IMR-90 (cell line): ENCODE data around the gene DCHS2. TPM values are rescaled to one million over a fixed set of nuclear protein-coding genes. Genes with fewer than 3 reads are reported as not detected.

Experiments used
- ATAC-seq: fragments of 200-7000 bp; cut with Tn5 transposase; 2 replicates; pipeline ENCODE4 v1.9.1; 2020; ENCODE audit warnings: low read depth, mild to moderate bottlenecking, moderate library complexity
- BruUV-seq: library from RNA; stranded (reverse); fragments of 400-500 nt; replicated peaks from 2 replicates; lab custom pipeline; 2021; lab: Mats Ljungman, UMichigan
- CTCF ChIA-PET: fragments of 300-600 bp; formaldehyde crosslinking; extraction: SDS; loops from one replicate; lab custom pipeline; 2021; ENCODE audit warnings: antibody characterized with exemption; lab: Yijun Ruan, JAX
- POLR2A ChIA-PET: fragments of 300-600 bp; sonication (Branson Sonifier 250); formaldehyde crosslinking; loops from one replicate; lab custom pipeline; 2022; ENCODE audit warnings: antibody characterized with exemption; ENCODE audit not compliant: unreplicated experiment; lab: Charles Lee
- DNase-seq: peaks from one replicate; pipeline ENCODE4 v3.0.0; 2013
- H2AFZ ChIP-seq: replicated peaks from 2 replicates; pipeline ENCODE3; 2013; ENCODE audit warnings: low read length, mild to moderate bottlenecking; ENCODE audit not compliant: poor library complexity
- H2AK5ac ChIP-seq: 2 replicates; pipeline ENCODE4 v1.6.1; 2013; ENCODE audit warnings: low read depth, low read length, inconsistent platforms
- H2AK9ac ChIP-seq: replicated peaks from 2 replicates; pipeline ENCODE3; 2013; ENCODE audit warnings: mild to moderate bottlenecking, low read depth, low read length, moderate library complexity; ENCODE audit not compliant: poor library complexity
- H2BK120ac ChIP-seq: 2 replicates; pipeline ENCODE4 v1.6.1; 2013; ENCODE audit warnings: low read depth, low read length, inconsistent platforms
- H2BK15ac ChIP-seq: 3 replicates; pipeline ENCODE4 v1.6.1; 2013; ENCODE audit warnings: low read depth, low read length, inconsistent platforms
- H2BK20ac ChIP-seq: 2 replicates; pipeline ENCODE4 v1.6.1; 2013; ENCODE audit warnings: low read depth, mild to moderate bottlenecking, inconsistent platforms, low read length, moderate library complexity
- H2BK5ac ChIP-seq: 2 replicates; pipeline ENCODE4 v1.6.1; 2013; ENCODE audit warnings: mild to moderate bottlenecking, low read depth, low read length, inconsistent platforms; ENCODE audit not compliant: poor library complexity, severe bottlenecking
- H3K14ac ChIP-seq: replicated peaks from 2 replicates; pipeline ENCODE4 v1.6.1; 2013; ENCODE audit warnings: low read depth, low read length, inconsistent platforms
- H3K18ac ChIP-seq: 2 replicates; pipeline ENCODE4 v1.6.1; 2013; ENCODE audit warnings: low read depth, low read length, control low read depth
- H3K23ac ChIP-seq: 2 replicates; pipeline ENCODE4 v1.6.1; 2013; ENCODE audit warnings: low read depth, low read length, inconsistent platforms
- H3K27ac ChIP-seq: 2 replicates; pipeline ENCODE4 v1.5.1; 2013; ENCODE audit warnings: mild to moderate bottlenecking, control low read depth, low read length; ENCODE audit not compliant: insufficient read depth
- H3K27me3 ChIP-seq: 2 replicates; pipeline ENCODE4 v1.6.1; 2013; ENCODE audit warnings: low read length; ENCODE audit not compliant: control insufficient read depth, insufficient read depth
- H3K36me3 ChIP-seq: 2 replicates; pipeline ENCODE4 v1.6.1; 2013; ENCODE audit warnings: low read length, mixed read lengths; ENCODE audit not compliant: control insufficient read depth, insufficient read depth
- H3K4ac ChIP-seq: 2 replicates; pipeline ENCODE4 v1.6.1; 2013; ENCODE audit warnings: low read depth, low read length, inconsistent platforms
- H3K4me1 ChIP-seq: 2 replicates; pipeline ENCODE4 v1.6.1; 2013; ENCODE audit warnings: low read length, mixed read lengths; ENCODE audit not compliant: control insufficient read depth, insufficient read depth
- H3K4me2 ChIP-seq: 2 replicates; pipeline ENCODE4 v1.6.1; 2013; ENCODE audit warnings: low read depth, mild to moderate bottlenecking, control low read depth, low read length, moderate library complexity
- H3K4me3 ChIP-seq: 2 replicates; pipeline ENCODE4 v1.5.1; 2013; ENCODE audit warnings: low read depth, mild to moderate bottlenecking, control low read depth, low read length, moderate library complexity; ENCODE audit not compliant: insufficient read depth
- H3K56ac ChIP-seq: 2 replicates; pipeline ENCODE4 v1.6.1; 2013; ENCODE audit warnings: low read length, inconsistent platforms; ENCODE audit not compliant: insufficient read depth; ENCODE audit errors: extremely low read depth
- H3K79me1 ChIP-seq, 2 experiments: 2 replicates each; pipeline ENCODE4 v1.6.1; 2013; ENCODE audit warnings: low read length in 2 of 2, inconsistent platforms in 1 of 2, low read depth in 1 of 2
- H3K9ac ChIP-seq: 2 replicates; pipeline ENCODE4 v1.6.1; 2013; ENCODE audit warnings: low read depth, low read length, control low read depth
- H3K9me1 ChIP-seq: 2 replicates; pipeline ENCODE4 v1.6.1; 2013; ENCODE audit warnings: low read length, inconsistent platforms; ENCODE audit not compliant: insufficient read depth
- H3K9me3 ChIP-seq: 2 replicates; pipeline ENCODE4 v1.6.1; 2013; ENCODE audit warnings: low read length; ENCODE audit not compliant: control insufficient read depth, insufficient read depth
- H4K20me1 ChIP-seq: 2 replicates; pipeline ENCODE4 v1.6.1; 2013; ENCODE audit warnings: low read length, inconsistent platforms; ENCODE audit not compliant: insufficient read depth
- H4K5ac ChIP-seq: 2 replicates; pipeline ENCODE4 v1.6.1; 2013; ENCODE audit warnings: mild to moderate bottlenecking, low read depth, low read length, control low read depth
- H4K8ac ChIP-seq, 2 experiments: 2 replicates each; pipeline ENCODE4 v1.6.1; 2013; ENCODE audit warnings: low read depth in 2 of 2, low read length in 2 of 2, control low read depth in 1 of 2, inconsistent platforms in 1 of 2
- H4K91ac ChIP-seq: 2 replicates; pipeline ENCODE4 v1.6.1; 2013; ENCODE audit warnings: low read depth, low read length, inconsistent platforms; ENCODE audit not compliant: insufficient read depth
- BHLHE40 ChIP-seq: fragments of 150-350 bp; IDR thresholded peaks from 2 replicates; pipeline ENCODE4 v1.6.1; 2016; ENCODE audit warnings: mild to moderate bottlenecking, low read depth, low read length
- CEBPB ChIP-seq: IDR thresholded peaks from 2 replicates; pipeline ENCODE4 v1.6.1; 2012; ENCODE audit warnings: low read depth, low read length, improper control_type of control experiment
- ELK1 ChIP-seq: fragments of 150-350 bp; IDR thresholded peaks from 2 replicates; pipeline ENCODE4 v1.6.1; 2016; ENCODE audit warnings: low read depth, mild to moderate bottlenecking, low read length, moderate library complexity, borderline replicate concordance
- MAFK ChIP-seq: IDR thresholded peaks from 2 replicates; pipeline ENCODE4 v1.6.1; 2012; ENCODE audit warnings: low read depth, low read length, improper control_type of control experiment
- MXI1 ChIP-seq: IDR thresholded peaks from 2 replicates; pipeline ENCODE4 v1.6.1; 2012; ENCODE audit warnings: low read depth, mild to moderate bottlenecking, low read length, moderate library complexity, borderline replicate concordance
- NFE2L2 ChIP-seq: fragments of 150-350 bp; IDR thresholded peaks from 2 replicates; pipeline ENCODE4 v1.6.1; 2016; ENCODE audit warnings: low read depth, mild to moderate bottlenecking, low read length
- USF2 ChIP-seq: fragments of 150-350 bp; IDR thresholded peaks from 2 replicates; pipeline ENCODE4 v1.6.1; 2017; ENCODE audit warnings: mild to moderate bottlenecking, antibody characterized with exemption, low read length, low read depth
- WGBS, 2 experiments: methylation state at CpG; one replicate each; pipeline versions ENCODE4 v1.1.5 to v1.1.7; 2013; ENCODE audit warnings: missing lambda C conversion rate in 2 of 2; ENCODE audit not compliant: insufficient read length in 1 of 2; ENCODE audit errors: extremely low coverage in 2 of 2; 5-methylcytosine and 5-hydroxymethylcytosine counted together
- dilution Hi-C: fragments of 300-500 bp; cut with HindIII; formaldehyde crosslinking; loops from one replicate; pipeline ENCODE4 v1.14.3; 2018; ENCODE audit warnings: low sequenced_read_pairs; ENCODE audit not compliant: unreplicated experiment
- in situ Hi-C: fragments of 300-500 bp; cut with MboI; formaldehyde crosslinking; loops from 3 replicates; pipeline ENCODE4 v1.14.3; 2019; ENCODE audit warnings: low sequenced_read_pairs, inconsistent platforms, mixed read lengths
- intact Hi-C: fragments of 100-400 bp; cut with micrococcal nuclease; formaldehyde crosslinking; loops from 2 replicates; pipeline ENCODE4 v1.10.0; 2022
- polyA plus RNA-seq, 3 experiments: library from polyadenylated mRNA; depleted of rRNA; stranded (reverse); fragments of >200 nt; gene quantifications; 2 replicates each; pipeline ENCODE4 v1.2.3, GENCODE V29; 2012; ENCODE audit warnings: low replicate concordance in 1 of 3
- total RNA-seq: library from RNA; depleted of rRNA; stranded (reverse); fragments of >200 nt; gene quantifications from 2 replicates; pipeline ENCODE4 v1.2.3, GENCODE V29; 2012

Gene DCHS2
- total and polyA plus RNA-seq, 2 of the 4 experiments (the other 2 are of a cell fraction) = not detected

GRCh38 chr4:154361450-154361849, 130.1 kb downstream of the DCHS2 start:
- H3K4ac ChIP-seq = no peak overlapping the region
- H2AK9ac ChIP-seq = no peak overlapping the region
- H4K20me1 ChIP-seq = no peaks in the 10 kb centered on the region
- H3K4me2 ChIP-seq = no peak overlapping the region
- intact Hi-C loops (no loop called here), in situ Hi-C loops (no loop called here), dilution Hi-C loops (no loop called here)
- H3K4me1 ChIP-seq = no peaks in the 10 kb centered on the region
- H3K27ac ChIP-seq = no peak overlapping the region
- H2BK5ac ChIP-seq = no peak overlapping the region
- TF ChIP-seq MAFK (no peak), CEBPB (no peak), NFE2L2 (no peak), MXI1 (no peak), BHLHE40 (no peak), USF2 (no peak), ELK1 (no peak)
- no peak overlapping the region for H3K9ac ChIP-seq
- WGBS, 2 experiments = no CpG with 5 or more reads among the region's 4 CpGs
- ATAC-seq (no peak), DNase-seq (no peak)
- no peaks in the 10 kb centered on the region for H3K27me3 ChIP-seq
- H2BK15ac ChIP-seq = no peak overlapping the region
- no peak overlapping the region for H3K4me3 ChIP-seq
- H3K79me1 ChIP-seq = no peaks in the 10 kb centered on the region
- no peak overlapping the region for H3K14ac ChIP-seq
- H2AK5ac ChIP-seq = no peak overlapping the region
- H3K56ac ChIP-seq = no peak overlapping the region
- H4K91ac ChIP-seq = no peak overlapping the region
- no peak overlapping the region for H2AFZ ChIP-seq
- H3K36me3 ChIP-seq = no peaks in the 10 kb centered on the region
- CTCF ChIA-PET = no interaction called here
- BruUV-seq = no TSS peak
- no peak overlapping the region for H3K23ac ChIP-seq
- no peaks in the 10 kb centered on the region for H3K9me1 ChIP-seq
- no peak overlapping the region for H2BK120ac ChIP-seq
- no peak overlapping the region for H4K8ac ChIP-seq
- H3K9me3 ChIP-seq = no peaks in the 10 kb centered on the region
- POLR2A ChIA-PET = no interaction called here
- H2BK20ac ChIP-seq = no peak overlapping the region
- H3K18ac ChIP-seq = no peak overlapping the region
- no peak overlapping the region for H4K5ac ChIP-seq
